Endothelial cell (in vitro differentiated cells): Measurements from ENCODE around the gene GPR27. TPM values are rescaled to one million over a fixed set of nuclear protein-coding genes. Genes with fewer than 3 reads are reported as not detected.
A peak's percentile ranks its signal among the peaks of the same experiment; 100 is the strongest.

ENCODE experiments used
- DNase-seq: peaks from one replicate; pipeline ENCODE4 v3.0.0; 2021; ENCODE audit warnings: low spot score
- H3K27ac Mint-ChIP-seq: one replicate; pipeline ENCODE4 v1.8.0; 2021; ENCODE audit warnings: mixed read lengths, inconsistent platforms; ENCODE audit not compliant: unreplicated experiment
- H3K27me3 Mint-ChIP-seq: one replicate; pipeline ENCODE4 v1.8.0; 2021; ENCODE audit warnings: mild to moderate bottlenecking, moderate library complexity, mixed read lengths, inconsistent platforms; ENCODE audit not compliant: unreplicated experiment
- H3K36me3 Mint-ChIP-seq: one replicate; pipeline ENCODE4 v1.8.0; 2021; ENCODE audit warnings: mild to moderate bottlenecking, low read depth, mixed read lengths, inconsistent platforms; ENCODE audit not compliant: unreplicated experiment
- H3K4me1 Mint-ChIP-seq: one replicate; pipeline ENCODE4 v1.8.0; 2021; ENCODE audit warnings: mild to moderate bottlenecking, mixed read lengths, inconsistent platforms; ENCODE audit not compliant: unreplicated experiment
- H3K4me3 Mint-ChIP-seq: one replicate; pipeline ENCODE4 v1.8.0; 2021; ENCODE audit warnings: mild to moderate bottlenecking, mixed read lengths, inconsistent platforms; ENCODE audit not compliant: unreplicated experiment
- H3K9me3 Mint-ChIP-seq: one replicate; pipeline ENCODE4 v1.8.0; 2021; ENCODE audit warnings: mixed read lengths, inconsistent platforms; ENCODE audit not compliant: unreplicated experiment
- CTCF ChIP-seq: fragments of 200-600 bp; sonication (generic); IDR thresholded peaks from one replicate; pipeline ENCODE4 v1.5.0; 2021; ENCODE audit warnings: antibody characterized with exemption; ENCODE audit not compliant: unreplicated experiment
- total RNA-seq: library from RNA; stranded (reverse); fragmentation: NEBNext Ultra II Directional; extraction: Animal tissue kit (Norgen Biotek cat#: 25700); gene quantifications from one replicate; pipeline ENCODE4 v1.2.1, GENCODE V29; 2021; ENCODE audit not compliant: unreplicated experiment

GPR27 gene
- total RNA-seq, 1 donor from 2014 or later = 0.80 TPM

- peaks cover 12% of the 10 kb centered on the region for H3K27me3 Mint-ChIP-seq
- peak overlapping the region; percentile 89 for H3K4me3 Mint-ChIP-seq
- H3K36me3 Mint-ChIP-seq = peaks cover 3% of the 10 kb centered on the region
- peaks cover 16% of the 10 kb centered on the region for H3K4me1 Mint-ChIP-seq
- no peaks in the 10 kb centered on the region for H3K9me3 Mint-ChIP-seq
- H3K27ac Mint-ChIP-seq = no peak overlapping the region
- TF ChIP-seq CTCF = no peak
- DNase-seq = no peak
Observed at GRCh38 chr3:71784201-71784913, 30.7 kb downstream of the GPR27 start.

- Mint-ChIP-seq H3K9me3 (no peaks in the 10 kb centered on the region), H3K36me3 (peaks cover 3% of the 10 kb centered on the region), H3K4me1 (peaks cover 14% of the 10 kb centered on the region), H3K27ac (no peak within 1 kb of the TSS), H3K27me3 (peaks cover 12% of the 10 kb centered on the region), H3K4me3 (peak within 1 kb of the TSS; percentile 89)
- peak; percentile 25 for DNase-seq
- no peak for TF ChIP-seq CTCF
Observed at GRCh38 chr3:71784914-71785531, 31.4 kb downstream of the GPR27 start, which contains the start of gene PROK2. TSS of gene PROK2 (minus strand) at chr3:71785148. CDS start at chr3:71785052, 96 bp downstream.

- Mint-ChIP-seq H3K27me3 (peaks cover 12% of the 10 kb centered on the region), H3K27ac (no peak overlapping the region), H3K4me3 (peak overlapping the region; percentile 83), H3K36me3 (peaks cover 3% of the 10 kb centered on the region), H3K9me3 (no peaks in the 10 kb centered on the region), H3K4me1 (peaks cover 12% of the 10 kb centered on the region)
- DNase-seq = no peak
- TF ChIP-seq CTCF = no peak
Observed at GRCh38 chr3:71785532-71786216, 32.0 kb downstream of the GPR27 start.

- Mint-ChIP-seq H3K27me3 (peaks cover 12% of the 10 kb centered on the region), H3K4me1 (peaks cover 12% of the 10 kb centered on the region), H3K4me3 (no peak overlapping the region), H3K9me3 (no peaks in the 10 kb centered on the region), H3K36me3 (peaks cover 3% of the 10 kb centered on the region), H3K27ac (no peak overlapping the region)
- DNase-seq = no peak
- no peak for TF ChIP-seq CTCF
Observed at GRCh38 chr3:71786217-71786549, 32.5 kb downstream of the GPR27 start.

- TF ChIP-seq CTCF = no peak
- no peak for DNase-seq
- peaks cover 12% of the 10 kb centered on the region for H3K4me1 Mint-ChIP-seq
Observed at GRCh38 chr3:71786551-71786950, 32.9 kb downstream of the GPR27 start.

More at GRCh38 chr3:71786551-71786950, 32.9 kb downstream of the GPR27 start:
- Mint-ChIP-seq H3K9me3 (no peaks in the 10 kb centered on the region), H3K27me3 (peaks cover 12% of the 10 kb centered on the region), H3K4me3 (no peak overlapping the region), H3K36me3 (peaks cover 3% of the 10 kb centered on the region), H3K27ac (no peak overlapping the region)
